ENCODE data around the gene DEPDC5.
A peak's percentile ranks its signal among the peaks of the same experiment; 100 is the strongest.
"Not testable (repeated sequence)": the region's sequence is repeated elsewhere in the genome, so short reads cannot be mapped to it uniquely, and the experiment has no call there.

DEPDC5 gene

DNA sequence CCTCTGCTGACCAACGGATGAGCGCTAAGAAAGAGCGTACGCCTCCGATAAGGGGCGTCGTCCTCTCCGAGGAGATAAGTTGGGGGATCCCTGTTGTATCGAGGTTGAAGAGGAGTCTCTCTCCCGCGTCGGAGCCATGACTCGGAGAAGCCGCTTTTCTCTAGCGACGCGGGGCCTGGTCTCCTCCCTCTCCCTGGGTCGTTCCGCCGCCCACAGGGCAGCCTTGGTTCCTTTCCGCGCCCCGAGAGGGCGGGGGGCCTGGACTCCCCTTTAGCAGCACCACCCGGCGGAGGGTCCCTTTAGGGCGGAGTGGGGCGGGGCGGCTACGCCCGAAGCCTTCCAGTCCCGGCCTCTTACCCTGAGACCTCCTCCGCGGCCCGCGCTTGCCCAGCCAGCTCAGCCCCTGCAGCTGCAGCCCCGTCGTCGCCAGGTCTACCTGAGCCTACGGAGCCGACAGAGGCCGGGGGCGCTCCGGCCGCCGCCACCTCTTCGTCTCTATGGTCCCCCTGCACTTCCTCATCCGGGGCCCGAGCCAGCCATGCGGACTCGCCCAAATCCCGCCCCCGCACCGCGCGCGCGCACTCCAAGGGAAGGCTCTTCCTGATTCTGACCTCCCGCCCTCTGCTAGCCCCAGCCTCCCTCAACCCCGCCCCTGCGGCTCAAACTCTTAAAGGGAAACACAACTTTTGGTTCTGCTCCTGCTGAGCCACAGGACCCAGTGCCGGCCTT is 4.0 kb upstream of the DEPDC5 start, which contains the start of gene PRR14L:
TSS of gene PRR14L (minus strand) at position 497 of the 729 bp plus-strand sequence. CDS start 11,272 bp downstream, outside the sequence.
- ATAC-seq, result peak; percentile 73 to 77

DNA sequence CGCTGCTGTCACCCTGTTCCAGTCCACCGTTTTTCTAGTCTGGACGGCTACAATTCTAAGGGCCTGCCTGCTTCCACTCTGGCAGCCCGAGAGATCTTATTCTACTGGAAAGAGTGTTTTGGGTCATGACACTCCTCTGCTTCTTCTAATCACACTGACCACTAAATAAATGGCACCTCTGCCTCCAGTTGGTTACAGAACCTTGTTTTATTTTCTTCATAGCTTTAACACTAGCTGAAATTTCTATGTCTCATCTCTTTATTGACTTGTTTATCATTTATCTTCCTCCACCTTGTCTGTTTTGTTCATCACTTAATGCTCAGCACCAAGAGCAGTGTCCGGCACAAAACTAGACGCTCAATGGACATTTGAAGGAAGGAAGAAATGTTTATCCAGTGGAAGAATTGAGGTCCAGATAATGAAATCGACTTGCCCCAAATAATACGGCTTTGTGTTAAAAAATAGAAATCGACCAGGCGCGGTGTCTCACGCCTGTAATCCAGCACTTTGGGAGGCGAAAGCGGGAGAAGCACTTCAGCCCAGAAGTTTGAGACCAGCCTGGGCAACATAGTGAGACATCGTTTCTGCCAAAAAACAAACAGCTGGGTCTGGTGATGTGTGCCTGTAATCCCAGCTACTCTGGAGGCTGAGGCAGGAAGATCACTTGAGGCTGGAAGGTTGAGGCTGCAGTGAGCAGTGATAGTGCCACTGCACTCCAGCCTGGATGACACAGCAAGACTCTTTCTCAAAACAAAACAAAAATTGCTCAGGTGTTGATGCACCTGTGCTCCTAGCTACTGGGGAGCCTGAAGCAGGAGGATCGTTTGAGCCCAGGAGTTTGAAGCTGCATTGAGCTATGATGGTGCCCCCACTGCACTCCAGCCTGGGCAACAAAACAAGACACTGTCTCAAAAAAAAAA is 3.2 kb upstream of the DEPDC5 start:
- ATAC-seq, result no peak

DNA sequence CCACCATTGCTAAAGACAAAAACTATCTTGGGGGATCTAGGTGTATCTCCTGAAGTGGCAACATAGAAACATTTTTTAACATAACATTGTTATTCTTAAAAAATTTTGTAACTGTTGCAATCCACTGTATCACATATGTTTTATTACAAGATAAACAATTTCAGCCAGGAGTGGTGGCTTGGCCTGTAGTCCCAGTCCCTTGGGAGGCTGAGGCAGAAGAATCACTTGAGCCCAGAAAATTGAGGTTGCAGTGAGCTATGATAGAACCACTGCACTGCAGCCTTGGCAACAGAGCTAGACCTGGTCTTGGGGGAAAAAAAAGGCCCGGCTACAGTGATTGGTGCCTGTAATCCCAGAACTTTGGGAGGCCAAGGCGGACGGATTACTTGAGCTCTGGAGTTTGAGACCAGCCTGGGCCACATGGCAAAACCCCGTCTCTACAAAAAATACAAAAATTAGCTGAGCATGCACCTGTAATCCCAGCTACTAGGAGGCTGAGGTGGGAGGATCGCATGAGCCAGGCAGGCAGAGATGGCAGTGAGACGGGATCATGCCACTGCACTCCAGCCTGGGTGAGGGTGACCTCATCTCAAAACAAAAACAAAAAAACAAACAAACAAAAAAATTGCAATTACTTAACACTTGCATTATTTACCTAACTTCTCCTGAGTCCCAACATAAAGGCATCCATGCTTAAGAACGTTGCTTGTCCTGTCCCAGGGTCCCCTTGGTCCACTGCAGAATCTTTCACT is 1.5 kb upstream of the DEPDC5 start:
- no peak for ATAC-seq

DNA sequence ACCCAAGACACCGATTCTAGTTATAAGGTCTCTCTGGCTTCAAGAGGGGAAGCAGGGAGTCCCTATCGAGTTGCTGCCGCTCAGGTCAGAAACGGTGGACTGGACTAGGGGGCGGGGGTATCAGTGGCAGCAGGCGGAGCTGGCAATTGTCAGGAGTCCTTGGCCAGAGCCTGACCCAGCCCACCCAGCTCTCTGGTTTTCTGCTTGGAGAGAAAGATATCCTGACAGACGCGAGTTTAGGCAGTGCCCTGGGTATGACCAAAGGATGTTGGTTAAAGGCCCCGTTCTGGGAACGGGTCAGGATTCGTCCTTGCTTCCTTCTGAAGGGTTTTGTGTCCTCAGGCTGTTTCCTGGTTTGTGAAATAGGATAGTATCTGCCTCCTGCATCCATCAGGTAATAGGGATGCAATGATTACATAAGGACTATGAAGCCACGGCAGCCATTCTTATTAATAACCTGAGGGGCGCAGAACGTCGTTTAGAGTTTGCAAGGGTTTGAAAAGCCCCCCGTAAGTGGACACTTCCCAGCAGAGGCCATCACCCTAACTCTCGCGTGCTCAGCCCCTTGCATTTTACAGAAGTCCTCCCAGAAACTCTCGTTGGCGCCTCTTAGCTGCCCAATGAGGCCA is 700 bp upstream of the DEPDC5 start:
- no peak for ATAC-seq

DNA sequence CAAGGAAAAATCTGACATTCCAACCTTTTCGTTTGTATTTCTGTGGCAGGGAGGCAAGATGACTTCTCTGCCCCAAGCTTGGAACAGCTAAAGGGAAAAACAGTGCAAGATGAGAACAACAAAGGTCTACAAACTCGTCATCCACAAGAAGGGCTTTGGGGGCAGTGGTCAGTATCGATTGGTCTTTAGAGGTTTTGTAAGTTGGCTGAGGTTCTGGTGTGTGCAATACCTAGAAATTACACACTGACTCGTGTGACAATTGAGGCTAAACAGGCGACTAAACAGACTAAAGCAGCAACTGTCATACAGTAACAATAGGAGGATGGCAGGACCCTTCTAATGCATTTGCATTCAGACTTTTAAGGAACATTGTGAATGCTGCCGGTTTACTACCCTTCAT is 994 bp downstream of the DEPDC5 start:
- no peak for ATAC-seq

DNA sequence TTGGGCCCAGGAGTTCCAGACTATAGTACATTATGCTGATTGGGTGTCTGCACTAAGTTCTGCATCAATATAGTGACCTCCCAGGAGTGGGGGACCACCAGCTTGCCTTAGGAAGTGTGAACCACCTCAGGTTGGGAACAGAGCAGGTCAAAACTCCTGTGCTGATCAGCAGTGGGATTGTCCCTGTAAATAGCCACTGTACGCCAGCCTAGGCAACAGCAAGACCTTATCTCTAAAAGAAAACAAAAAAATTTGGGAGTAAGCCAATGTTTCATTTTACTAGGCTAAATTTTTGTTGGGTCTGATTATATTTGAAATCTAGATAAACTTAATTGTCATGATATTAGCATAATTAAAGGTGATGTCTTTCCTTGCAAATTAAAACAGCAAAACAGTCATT is 3.4 kb downstream of the DEPDC5 start:
- ATAC-seq, result no peak

DNA sequence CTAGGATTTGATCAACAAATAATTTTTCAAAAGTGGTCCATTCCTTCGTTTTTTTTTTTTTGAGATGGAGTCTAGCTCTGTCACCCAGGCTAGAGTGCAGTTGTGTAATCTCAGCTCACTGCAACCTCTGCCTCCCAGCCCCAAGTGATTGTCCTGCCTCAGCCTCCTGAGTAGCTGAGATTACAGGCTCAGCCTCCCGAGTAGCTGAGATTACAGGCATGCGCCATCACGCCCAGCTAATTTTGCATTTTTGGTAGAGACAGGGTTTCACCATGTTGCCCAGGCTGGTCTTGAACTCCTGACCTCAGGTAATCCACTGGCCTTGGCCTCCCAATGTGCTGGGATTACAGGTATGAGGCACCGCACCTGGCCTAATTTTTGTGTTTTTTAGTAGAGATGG is 5.0 kb downstream of the DEPDC5 start:
- ATAC-seq, result not testable (repeated sequence)

DNA sequence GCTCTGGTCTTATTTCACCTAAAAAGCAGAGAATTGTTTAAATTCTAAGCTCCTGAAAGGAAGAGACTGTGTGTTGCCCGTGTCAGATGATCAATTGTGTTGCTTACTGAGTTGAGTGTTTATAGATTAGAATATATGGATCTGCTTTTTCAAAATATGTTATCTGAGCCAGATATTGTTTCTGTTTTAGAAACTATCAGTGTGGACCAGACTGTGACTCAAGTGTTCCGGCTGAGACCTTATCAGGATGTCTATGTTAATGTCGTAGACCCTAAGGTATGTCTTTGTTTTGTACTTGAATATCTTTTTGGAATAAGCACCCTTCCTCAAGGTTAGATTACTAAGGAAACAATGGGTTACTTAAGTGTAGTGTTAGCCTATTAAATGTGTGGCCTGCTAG is 11.0 kb downstream of the DEPDC5 start:
- no peak for ATAC-seq

DNA sequence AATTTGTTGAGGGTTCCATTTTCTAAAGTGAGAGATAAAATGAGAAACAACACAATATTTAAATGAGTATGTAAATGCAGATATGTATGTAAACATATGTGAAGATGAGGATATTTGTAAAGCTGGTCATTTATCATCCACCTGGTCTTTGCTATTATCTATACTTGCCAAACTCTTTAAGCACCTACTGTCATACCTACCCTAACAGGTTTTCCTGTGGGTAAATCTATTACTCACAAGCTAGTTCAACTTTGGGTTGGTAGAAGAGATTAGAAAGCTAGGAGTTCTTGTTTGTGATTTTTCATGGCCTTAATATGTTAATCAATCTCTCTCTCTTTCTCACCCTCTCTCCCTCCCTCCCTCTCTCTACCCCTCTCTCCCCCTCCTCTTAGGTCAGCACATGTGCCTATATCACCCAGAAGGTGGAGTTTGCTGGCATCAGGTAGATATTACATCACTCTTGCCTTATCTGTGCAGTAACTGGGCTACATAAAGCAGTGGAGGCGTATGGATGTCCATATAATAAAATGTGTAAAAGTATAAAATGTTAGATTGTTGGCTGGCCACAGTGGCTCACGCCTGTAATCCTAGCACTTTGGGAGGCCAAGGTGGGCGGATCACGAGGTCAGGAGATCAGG is 14.7 kb downstream of the DEPDC5 start:
- peak; percentile 41 to 65 for ATAC-seq

DNA sequence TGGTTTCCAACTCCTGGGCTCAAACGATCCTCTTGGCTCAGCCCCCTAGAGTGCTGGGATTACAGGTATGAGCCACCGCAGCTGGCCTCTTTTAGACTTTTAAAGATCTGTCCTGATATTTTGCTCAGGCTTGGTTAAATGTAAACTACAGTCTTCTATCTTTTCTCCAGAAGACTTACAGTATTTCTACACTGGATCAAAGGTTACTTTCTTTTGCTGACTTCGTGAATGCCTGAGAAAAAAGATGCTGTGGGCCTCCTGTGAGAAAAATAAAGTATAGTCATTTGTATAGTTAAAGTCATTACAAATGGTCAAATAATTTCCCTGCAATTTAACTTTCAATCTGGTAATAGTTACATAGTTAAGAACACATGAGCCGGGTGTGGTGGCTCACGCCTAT is 19.6 kb downstream of the DEPDC5 start:
- no peak for ATAC-seq

DNA sequence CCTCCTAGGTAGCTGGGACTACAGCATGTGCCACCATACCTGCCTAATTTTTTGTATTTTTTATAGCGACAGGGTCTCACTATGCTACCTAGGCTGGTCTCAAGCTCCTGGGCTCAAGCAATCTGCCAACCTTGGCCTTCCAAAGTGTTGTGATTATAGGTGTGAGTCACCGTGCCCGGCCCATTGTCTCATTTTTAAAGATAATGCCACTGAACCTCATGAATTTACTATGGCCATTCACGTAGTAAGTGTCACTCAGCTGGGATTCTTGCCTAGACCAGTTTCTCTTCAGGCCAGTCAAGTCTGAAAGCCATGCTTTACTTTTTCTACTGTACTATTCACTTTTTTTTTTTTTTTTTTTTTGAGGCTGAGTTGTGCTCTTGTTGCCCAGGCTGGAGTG is 22.4 kb downstream of the DEPDC5 start:
- no peak for ATAC-seq

DNA sequence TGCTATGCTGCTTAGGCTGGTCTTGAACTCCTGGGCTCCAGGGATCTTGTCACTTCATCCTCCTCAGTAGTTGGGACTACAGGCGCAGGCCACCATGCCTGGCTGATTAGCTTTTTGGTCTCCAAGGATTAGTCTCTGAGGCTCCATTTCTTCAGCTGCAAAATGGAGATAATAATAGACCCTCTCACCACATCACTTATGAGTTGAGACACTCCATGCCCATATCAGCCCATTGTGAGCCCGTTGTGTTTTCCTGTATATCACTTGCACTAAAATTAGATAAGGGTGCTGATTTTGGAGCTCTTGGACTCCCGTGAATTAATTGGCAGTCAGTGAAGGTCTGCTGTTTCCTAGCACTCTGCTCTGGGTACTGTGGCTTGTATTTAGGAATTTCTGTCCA is 36.0 kb downstream of the DEPDC5 start:
- ATAC-seq, result no peak

DNA sequence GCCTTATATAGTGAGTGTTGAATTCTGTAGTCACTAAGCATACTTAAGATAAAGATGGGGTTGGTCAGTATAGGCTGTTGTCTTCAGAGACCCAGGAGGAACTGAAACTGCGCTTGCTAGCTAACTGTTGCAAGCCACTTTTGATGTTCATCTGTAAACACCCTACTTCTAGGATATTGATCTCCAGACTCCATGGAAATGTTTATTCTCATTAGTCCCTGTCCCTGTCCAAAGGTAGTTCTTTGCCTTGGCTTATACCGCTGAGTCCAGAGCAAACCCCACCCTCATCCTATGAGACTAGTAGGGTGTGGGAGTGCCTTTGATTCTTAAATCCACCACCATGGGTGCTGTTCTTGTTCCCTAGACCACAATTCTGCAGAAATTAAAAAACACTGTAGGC is 36.4 kb downstream of the DEPDC5 start:
- no peak for ATAC-seq

DNA sequence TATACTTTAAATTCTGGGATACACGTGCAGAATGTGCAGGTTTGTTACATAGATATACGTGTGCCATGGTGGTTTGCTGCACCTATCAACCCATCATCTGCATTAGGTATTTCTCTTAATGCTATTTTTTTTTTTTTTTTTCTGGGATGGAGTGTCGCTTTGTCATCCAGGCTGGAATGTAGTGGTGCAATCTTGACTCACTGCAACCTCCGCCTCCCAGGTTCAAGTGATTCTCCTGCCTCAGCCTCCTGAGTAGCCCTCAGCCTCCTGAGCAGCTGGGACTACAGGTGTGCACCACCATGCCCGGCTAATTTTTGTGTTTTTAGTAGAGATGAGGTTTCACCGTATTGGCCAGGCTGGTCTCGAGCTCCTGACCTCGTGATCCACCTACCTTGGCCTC is 45.5 kb downstream of the DEPDC5 start:
- not testable (repeated sequence) for ATAC-seq

DNA sequence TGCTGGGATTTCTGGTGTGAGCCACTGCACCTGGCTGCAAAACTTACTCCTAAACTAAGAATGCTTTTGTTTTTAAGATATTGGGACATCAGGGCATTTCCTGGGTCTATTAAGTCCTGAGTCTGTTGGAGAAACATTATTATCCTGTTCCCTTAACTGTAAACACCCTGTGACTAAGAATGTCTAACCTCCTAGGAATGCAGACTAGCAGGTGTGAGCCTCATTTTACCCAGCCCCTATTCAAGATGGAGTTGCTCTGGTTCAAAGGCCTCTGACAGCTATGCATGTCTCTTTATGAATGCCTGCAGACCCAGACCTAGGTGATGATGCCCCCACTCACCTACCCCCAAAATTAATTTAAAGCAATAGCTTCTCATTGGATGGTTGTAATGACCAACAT is 46.2 kb downstream of the DEPDC5 start:
- no peak for ATAC-seq

DNA sequence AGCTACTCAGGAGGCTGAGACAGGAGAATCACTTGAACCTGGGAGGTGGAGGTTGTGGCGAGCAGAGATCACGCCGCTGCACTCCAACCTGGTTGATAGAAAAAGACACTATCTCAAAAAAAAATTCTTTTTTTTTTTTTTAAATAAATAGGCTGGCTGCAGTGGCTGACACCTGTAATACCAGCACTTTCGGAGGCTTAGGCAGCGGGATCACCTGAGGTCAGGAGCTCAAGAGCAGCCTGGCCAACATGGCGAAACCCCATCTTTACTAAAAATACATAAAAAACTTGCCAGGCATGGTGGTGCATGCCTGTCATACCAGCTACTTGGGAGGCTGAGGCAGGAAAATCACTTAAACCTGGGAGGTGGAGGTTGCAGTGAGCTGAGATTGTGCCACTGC is 47.0 kb downstream of the DEPDC5 start:
- not testable (repeated sequence) for ATAC-seq

DNA sequence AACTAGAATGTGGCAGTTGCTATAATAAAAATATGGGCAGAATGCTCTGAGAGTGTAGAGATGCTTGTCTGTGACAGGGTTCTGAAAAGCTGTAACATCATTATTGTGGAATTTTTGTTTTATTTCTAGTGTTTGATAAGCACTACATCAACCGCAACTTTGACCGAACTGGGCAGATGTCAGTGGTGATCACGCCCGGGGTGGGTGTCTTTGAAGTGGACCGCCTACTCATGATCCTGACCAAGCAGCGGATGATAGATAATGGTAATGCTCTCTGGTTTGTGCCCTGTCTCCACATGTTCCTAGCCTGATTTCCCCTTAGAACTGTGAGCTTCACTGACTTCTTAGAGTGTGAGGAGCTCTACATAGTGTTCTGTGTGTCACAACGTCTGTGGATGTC is 48.8 kb downstream of the DEPDC5 start:
- ATAC-seq, result no peak

DNA sequence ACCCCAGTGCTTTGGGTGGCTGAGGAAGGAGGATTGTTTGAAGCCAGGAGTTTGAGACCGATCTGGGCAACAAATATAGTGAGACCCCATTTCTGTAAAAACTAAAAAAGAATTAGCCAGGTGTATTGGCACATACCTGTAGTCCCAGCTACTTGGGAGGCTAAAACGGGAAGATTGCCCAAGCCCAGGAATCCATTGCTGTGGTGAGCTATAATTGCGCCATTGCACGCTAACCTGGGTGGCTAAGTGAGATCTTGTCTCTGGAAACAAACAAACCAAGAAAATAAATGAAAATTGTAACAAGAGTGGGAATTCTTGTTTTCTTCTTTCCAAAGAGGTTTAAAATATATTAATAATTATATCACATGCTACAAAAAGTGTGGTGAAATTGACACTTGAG is 52.9 kb downstream of the DEPDC5 start:
- ATAC-seq, result no peak

DNA sequence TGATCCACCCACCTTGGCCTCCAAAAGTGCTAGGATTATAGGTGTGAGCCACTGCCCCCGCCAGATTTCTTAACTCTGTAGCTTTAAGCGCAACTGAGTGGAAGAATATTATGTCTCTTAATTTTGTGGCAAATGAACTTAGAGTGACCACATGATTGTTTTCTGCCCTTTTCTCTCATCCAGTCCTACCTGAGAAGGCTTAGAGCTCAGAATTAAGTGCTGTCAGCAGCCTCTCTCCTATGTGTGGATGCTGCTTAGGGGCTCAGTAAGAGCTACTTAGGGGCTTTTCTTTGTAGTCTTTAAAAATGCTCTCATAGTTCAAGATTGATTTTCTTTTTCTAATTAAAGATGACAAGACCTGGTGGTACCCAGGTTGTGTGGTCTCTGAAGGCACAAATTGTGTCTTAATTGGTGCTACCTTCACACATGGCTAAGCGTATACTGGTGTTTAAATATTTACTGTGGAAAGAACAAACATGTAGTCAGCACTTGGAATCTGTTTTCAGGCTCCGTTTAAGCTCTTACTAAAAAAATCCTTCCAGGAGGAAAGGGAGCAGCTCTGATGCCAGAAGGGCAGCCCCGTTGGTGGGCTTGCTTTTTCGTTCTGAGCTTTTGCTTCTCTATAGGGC is 59.3 kb downstream of the DEPDC5 start:
- ATAC-seq, result no peak

DNA sequence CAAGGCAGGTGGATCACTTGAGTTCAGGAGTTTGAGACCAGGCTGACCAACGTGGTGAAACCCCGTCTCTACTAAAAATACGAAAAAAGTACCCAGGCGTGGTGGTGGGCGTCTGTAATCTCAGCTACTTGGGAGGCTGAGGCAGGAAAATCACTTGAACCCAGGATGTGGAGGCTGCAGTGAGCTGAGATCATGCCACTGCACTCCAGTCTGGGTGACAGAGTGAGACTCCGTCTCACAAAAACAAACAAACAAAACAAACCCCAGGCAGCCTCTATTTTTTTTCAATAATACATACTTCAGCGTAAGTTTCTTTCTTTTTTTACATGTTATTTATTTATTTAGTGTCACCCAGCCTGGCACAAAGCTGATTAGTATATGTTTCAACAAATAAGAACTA is 60.1 kb downstream of the DEPDC5 start:
- ATAC-seq, result not testable (repeated sequence)

DNA sequence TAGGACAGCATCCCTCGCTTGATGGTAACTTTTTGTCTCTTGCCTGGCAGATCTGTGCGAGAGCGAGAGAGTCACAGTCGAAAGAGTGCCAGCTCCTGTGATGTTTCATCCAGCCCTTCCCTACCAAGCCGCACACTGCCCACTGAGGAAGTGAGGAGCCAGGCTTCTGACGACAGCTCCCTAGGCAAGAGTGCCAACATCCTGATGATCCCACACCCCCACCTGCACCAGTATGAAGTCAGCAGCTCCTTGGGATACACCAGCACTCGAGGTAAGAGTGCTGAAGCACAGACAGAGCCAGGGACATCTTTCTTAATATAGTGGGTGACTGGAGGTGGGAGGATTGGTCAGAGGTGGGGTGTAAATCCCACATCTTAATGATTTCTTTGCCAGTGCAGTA is 61.1 kb downstream of the DEPDC5 start:
- no peak for ATAC-seq

DNA sequence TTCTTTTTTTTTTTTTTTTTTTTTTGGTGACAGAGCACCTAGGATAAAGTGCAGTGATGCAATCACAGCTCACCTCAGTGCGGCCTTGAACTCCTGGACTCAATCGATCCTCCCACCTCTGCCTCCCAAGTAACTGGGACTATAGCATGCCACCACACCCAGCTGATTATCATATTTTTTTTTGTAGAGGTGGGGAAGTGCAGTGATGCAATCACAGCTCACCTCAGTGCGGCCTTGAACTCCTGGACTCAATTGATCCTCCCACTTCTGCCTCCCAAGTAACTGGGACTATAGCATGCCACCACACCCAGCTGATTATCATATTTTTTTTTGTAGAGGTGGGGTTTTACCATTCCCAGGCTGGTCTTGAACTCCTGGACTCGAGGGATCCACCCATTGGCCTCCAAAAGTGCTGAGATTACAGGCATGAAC is 61.6 kb downstream of the DEPDC5 start:
- ATAC-seq, result not testable (repeated sequence)
